H1 (cell line): ENCODE data around the gene AOPEP. TPM values are rescaled to one million over a fixed set of nuclear protein-coding genes. Genes with fewer than 3 reads are reported as not detected.

Source experiments
- ATF3 ChIP-seq: IDR thresholded peaks from 2 replicates; pipeline ENCODE4 v1.6.1; 2011; ENCODE audit warnings: low read depth, mild to moderate bottlenecking, low read length; ENCODE audit not compliant: insufficient read depth
- EP300 ChIP-seq, 2 experiments: IDR thresholded peaks; 1 replicate in 1 of 2; 2 replicates in 1 of 2; pipeline ENCODE4 v1.6.1; 2011 to 2012; ENCODE audit warnings: low read depth in 2 of 2, low read length in 2 of 2, mild to moderate bottlenecking in 2 of 2, borderline replicate concordance in 1 of 2, inconsistent platforms in 1 of 2, moderate library complexity in 1 of 2
- GTF2F1 ChIP-seq: IDR thresholded peaks from 2 replicates; pipeline ENCODE4 v1.6.1; 2012; ENCODE audit warnings: low read depth, low read length, improper control_type of control experiment, borderline replicate concordance
- KDM1A ChIP-seq: fragments of 200-600, 300-600 bp; sonication (generic); IDR thresholded peaks from 2 replicates; pipeline ENCODE4 v1.7.1; 2016; ENCODE audit warnings: mild to moderate bottlenecking, low read length, borderline replicate concordance
- POLR2AphosphoS5 ChIP-seq: IDR thresholded peaks from 2 replicates; pipeline ENCODE4 v1.6.1; 2011; ENCODE audit warnings: low read depth, low read length
- SP4 ChIP-seq: IDR thresholded peaks from 2 replicates; pipeline ENCODE4 v1.6.1; 2012; ENCODE audit warnings: low read length, inconsistent platforms
- TBP ChIP-seq: IDR thresholded peaks from 2 replicates; pipeline ENCODE4 v1.6.1; 2011; ENCODE audit warnings: low read depth, low read length, improper control_type of control experiment
- ZNF274 ChIP-seq: IDR thresholded peaks from 2 replicates; pipeline ENCODE4 v1.7.0; 2012; ENCODE audit warnings: low read length, borderline replicate concordance; ENCODE audit errors: extremely low read depth
- polyA plus RNA-seq, 7 experiments: library from polyadenylated mRNA; depleted of rRNA in 3 of 7; stranded (reverse) in 5 of 7; unstranded in 2 of 7; fragments of >200 nt in 5 of 7; fragments of 200-250 nt in 2 of 7; gene quantifications; 1 replicate in 5 of 7; 2 replicates in 1 of 7; 4 replicates in 1 of 7; pipeline versions ENCODE4 v1.2.1 to v1.2.3, GENCODE V29; 2011 to 2013; ENCODE audit warnings: missing spikeins in 2 of 7, mixed read lengths in 2 of 7
- total RNA-seq: library from RNA; stranded (reverse); fragmentation: NEBNext Ultra II Directional; extraction: Animal tissue kit (Norgen Biotek cat#: 25700); gene quantifications from 2 replicates; pipeline ENCODE4 v1.2.1, GENCODE V29; 2021

The AOPEP gene
- total and polyA plus RNA-seq, 2 of the 8 experiments (the other 6 are each of a cell fraction or from before 2014, with no cell fraction given): 6.1 to 14.3 TPM

DNA sequence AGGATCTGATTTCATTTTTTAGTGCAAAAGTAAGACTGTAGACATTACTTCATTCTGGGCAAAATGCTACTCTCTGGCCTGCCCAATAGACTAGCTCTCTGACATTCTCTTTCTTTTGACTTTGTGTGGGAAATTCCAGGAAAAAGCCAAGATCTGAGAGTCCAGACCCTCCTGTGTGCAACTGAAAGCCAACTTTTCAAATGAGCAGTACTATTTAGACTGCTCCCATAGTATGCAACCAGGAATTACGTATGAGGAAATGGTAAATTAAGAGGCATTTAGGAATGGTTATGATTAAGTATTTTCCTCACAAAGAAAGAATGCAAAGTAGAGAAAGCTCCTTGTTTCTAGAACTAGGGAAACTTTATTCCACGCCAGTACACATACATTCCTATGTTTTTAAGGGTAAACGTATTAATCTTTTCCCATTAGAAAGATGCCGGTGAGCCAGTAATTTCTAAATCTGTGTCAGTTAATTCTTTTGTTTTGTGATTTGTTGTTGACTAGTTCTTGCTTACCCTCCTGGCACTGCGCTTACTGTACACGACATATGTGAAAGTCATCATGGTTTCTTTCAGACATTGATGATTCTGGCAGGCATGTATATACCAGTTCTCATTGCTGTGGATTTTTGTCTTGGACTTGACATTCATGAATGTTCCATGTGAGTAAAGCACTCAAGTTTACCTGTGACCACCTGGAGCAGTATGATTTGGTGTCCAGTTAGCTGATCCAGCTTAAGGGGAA, 56.0 kb downstream of the AOPEP start (continued):
- no peak for TF ChIP-seq TBP
- no peak for TF ChIP-seq POLR2AphosphoS5
- no peak for TF ChIP-seq SP4
- TF ChIP-seq ATF3: no peak
- TF ChIP-seq GTF2F1: no peak
- no peak for TF ChIP-seq KDM1A
- TF ChIP-seq EP300 (IDR thresholded peaks at IDR 0.05; ENCODE audit: borderline replicate concordance in 1 of 2, low read depth in 2 of 2, low read length in 2 of 2): no peak
- no peak for TF ChIP-seq ZNF274
